Upper lobe of left lung (tissue), 6 donors: Measurements from ENCODE around the gene ILF2. TPM values are rescaled to one million over a fixed set of nuclear protein-coding genes. Genes with fewer than 3 reads are reported as not detected.
A peak's percentile ranks its signal among the peaks of the same experiment; 100 is the strongest.

Source experiments
- ATAC-seq, 2 donors: fragments of 200-7000 bp; cut with Tn5 transposase; one replicate each; pipeline ENCODE4 v1.9.1; 2022; ENCODE audit warnings: mild to moderate bottlenecking in 2 of 2, moderate library complexity in 2 of 2; ENCODE audit not compliant: low FRiP score in 2 of 2
- DNase-seq, 2 donors: peaks; one replicate each; pipeline ENCODE4 v3.0.0-alpha.2; 2019 to 2020
- H3K27ac ChIP-seq, 4 donors: fragments of 200-600 bp; sonication (generic); one replicate each; pipeline ENCODE4 v1.5.1; 2016 to 2019
- H3K27me3 ChIP-seq, 4 donors: fragments of 200-600 bp; sonication (generic); one replicate each; pipeline ENCODE4 v1.5.1; 2017 to 2019
- H3K36me3 ChIP-seq, 4 donors: fragments of 200-600 bp; sonication (generic); one replicate each; pipeline ENCODE4 v1.5.1; 2016 to 2019
- H3K4me1 ChIP-seq, 4 donors: fragments of 200-600 bp; sonication (generic); one replicate each; pipeline ENCODE4 v1.5.1; 2018 to 2019
- H3K4me3 ChIP-seq, 4 donors: fragments of 200-600 bp; sonication (generic); one replicate each; pipeline ENCODE4 v1.5.1; 2017 to 2019; ENCODE audit warnings: mild to moderate bottlenecking in 2 of 4, moderate library complexity in 1 of 4
- H3K9me3 ChIP-seq, 4 donors: fragments of 200-600 bp; sonication (generic); one replicate each; pipeline ENCODE4 v1.5.1; 2018 to 2019
- CTCF ChIP-seq, 6 experiments: fragments of 450-650 bp in 4 of 6; fragments of 200-600 bp in 2 of 6; sonication (generic) in 2 of 6; IDR thresholded peaks; one replicate each; pipeline ENCODE4 v1.5.1; 2016 to 2019; ENCODE audit warnings: antibody characterized with exemption in 6 of 6
- EP300 ChIP-seq, 4 donors: sonication (generic); formaldehyde crosslinking; IDR thresholded peaks; one replicate each; pipeline ENCODE4 v1.5.1; 2017; ENCODE audit warnings: antibody characterized with exemption in 4 of 4, control low read depth in 2 of 4
- POLR2A ChIP-seq, 4 donors: fragments of 450-650 bp; IDR thresholded peaks; one replicate each; pipeline ENCODE4 v1.5.1; 2016 to 2017; ENCODE audit warnings: antibody characterized with exemption in 4 of 4, mild to moderate bottlenecking in 2 of 4
- POLR2AphosphoS5 ChIP-seq, 2 donors: sonication (generic); formaldehyde crosslinking; IDR thresholded peaks; one replicate each; pipeline ENCODE4 v1.5.1; 2017; ENCODE audit warnings: antibody characterized with exemption in 2 of 2
- WGBS, 2 donors: methylation state at CpG; one replicate each; pipeline ENCODE4 v1.1.5; 2017 to 2018; 5-methylcytosine and 5-hydroxymethylcytosine counted together
- total RNA-seq, 6 donors: library from RNA; depleted of rRNA in 4 of 6; stranded (reverse); fragments of >200 nt in 4 of 6; gene quantifications; one replicate each; pipeline versions ENCODE4 v1.1.0 to v1.2.1, GENCODE V29; 2016 to 2021
- donor health status: DM: no; HTN: no; CAD: no; lungs with moderate emphysema.
- donor health status: DM: no; HTN: yes; CAD: no; lungs with severe emphysema.

The ILF2 gene
- total RNA-seq, 6 donors from 2014 or later: 21.0 to 120 (median 75.8) TPM

GRCh38 chr1:153616917-153617311 is 53.9 kb downstream of the ILF2 start:
- H3K27ac ChIP-seq: peak overlapping the region; percentile 58 to 86 (median 76)
- DNase-seq: peak in 1 of 2 donors; percentile 75
- WGBS, 2 donors: 63 to 72% methylated on average over 4 to 5 of the region's 5 CpGs
- no peaks in the 10 kb centered on the region for H3K9me3 ChIP-seq
- peaks cover 20 to 47% (median 36%) of the 10 kb centered on the region in 4 donors for H3K4me1 ChIP-seq
- H3K36me3 ChIP-seq: peaks cover 0 to 8% (median 6%) of the 10 kb centered on the region in 4 donors
- peak in 1 of 2 donors; percentile 54 for ATAC-seq
- TF ChIP-seq POLR2A (IDR thresholded peaks at IDR 0.05) (no peak), CTCF (IDR thresholded peaks at IDR 0.05) (no peak), EP300 (IDR thresholded peaks at IDR 0.05) (no peak), POLR2AphosphoS5 (IDR thresholded peaks at IDR 0.05) (no peak)
- H3K4me3 ChIP-seq: no peak overlapping the region
- no peaks in the 10 kb centered on the region for H3K27me3 ChIP-seq

GRCh38 chr1:153616144-153616916 is 54.5 kb downstream of the ILF2 start, which contains the start of gene S100A14:
Gene S100A14 (minus strand): TSS chr1:153616325. CDS start chr1:153615858, 467 bp downstream.
- Histone ChIP-seq H3K27me3 (no peaks in the 10 kb centered on the region), H3K36me3 (peaks cover 0 to 8% (median 6%) of the 10 kb centered on the region in 4 donors), H3K4me3 (peak within 1 kb of the TSS in 3 of 4 donors; percentile 17 to 46 (median 40)), H3K4me1 (peaks cover 22 to 50% (median 39%) of the 10 kb centered on the region in 4 donors), H3K9me3 (no peaks in the 10 kb centered on the region), H3K27ac (peak within 1 kb of the TSS; percentile 58 to 86 (median 76))
- ATAC-seq (peak; percentile 67 to 88), DNase-seq (peak in 1 of 2 donors; percentile 94)
- TF ChIP-seq POLR2A (IDR thresholded peaks at IDR 0.05): peak in 2 of 4 donors; percentile 36 to 46
- peak; percentile 23 to 78 for TF ChIP-seq POLR2AphosphoS5 (IDR thresholded peaks at IDR 0.05)
- TF ChIP-seq EP300 (IDR thresholded peaks at IDR 0.05): no peak
- WGBS, 2 donors: 46 to 52% methylated on average over 8 to 10 of the region's 10 CpGs

GRCh38 chr1:153615406-153615805 is 55.4 kb downstream of the ILF2 start:
- Histone ChIP-seq H3K27me3 (no peaks in the 10 kb centered on the region), H3K9me3 (no peaks in the 10 kb centered on the region), H3K4me3 (peak overlapping the region in 3 of 4 donors; percentile 17 to 46 (median 40)), H3K27ac (peak overlapping the region; percentile 58 to 86 (median 76)), H3K4me1 (peaks cover 32 to 60% (median 49%) of the 10 kb centered on the region in 4 donors), H3K36me3 (peaks cover 0 to 8% (median 6%) of the 10 kb centered on the region in 4 donors)
- no peak for TF ChIP-seq POLR2AphosphoS5 (IDR thresholded peaks at IDR 0.05)
- TF ChIP-seq EP300 (IDR thresholded peaks at IDR 0.05): no peak
- TF ChIP-seq CTCF (IDR thresholded peaks at IDR 0.05): no peak
- no peak for TF ChIP-seq POLR2A (IDR thresholded peaks at IDR 0.05)
- DNase-seq: no peak
- 100% methylated on average over 2 of the region's 2 CpGs; no CpG with 5 or more reads in 1 of the 2 donors for WGBS, 2 donors
- ATAC-seq: no peak

- H3K36me3 ChIP-seq: peaks cover 0 to 7% (median 5%) of the 10 kb centered on the region in 4 donors
- TF ChIP-seq CTCF (IDR thresholded peaks at IDR 0.05) (no peak), POLR2A (IDR thresholded peaks at IDR 0.05) (no peak), EP300 (IDR thresholded peaks at IDR 0.05) (no peak), POLR2AphosphoS5 (IDR thresholded peaks at IDR 0.05) (no peak)
- no peaks in the 10 kb centered on the region for H3K27me3 ChIP-seq
- no peak for DNase-seq
- H3K4me3 ChIP-seq: peak overlapping the region in 3 of 4 donors; percentile 17 to 46 (median 40)
- peak overlapping the region in 2 of 4 donors; percentile 64 to 86 for H3K27ac ChIP-seq
- H3K9me3 ChIP-seq: no peaks in the 10 kb centered on the region
- ATAC-seq: no peak
- H3K4me1 ChIP-seq: peaks cover 37 to 65% (median 54%) of the 10 kb centered on the region in 4 donors
- WGBS, 2 donors: 84 to 95% methylated on average over 3 to 7 of the region's 7 CpGs
Measured at GRCh38 chr1:153614906-153615305, 55.9 kb downstream of the ILF2 start.

DNA sequence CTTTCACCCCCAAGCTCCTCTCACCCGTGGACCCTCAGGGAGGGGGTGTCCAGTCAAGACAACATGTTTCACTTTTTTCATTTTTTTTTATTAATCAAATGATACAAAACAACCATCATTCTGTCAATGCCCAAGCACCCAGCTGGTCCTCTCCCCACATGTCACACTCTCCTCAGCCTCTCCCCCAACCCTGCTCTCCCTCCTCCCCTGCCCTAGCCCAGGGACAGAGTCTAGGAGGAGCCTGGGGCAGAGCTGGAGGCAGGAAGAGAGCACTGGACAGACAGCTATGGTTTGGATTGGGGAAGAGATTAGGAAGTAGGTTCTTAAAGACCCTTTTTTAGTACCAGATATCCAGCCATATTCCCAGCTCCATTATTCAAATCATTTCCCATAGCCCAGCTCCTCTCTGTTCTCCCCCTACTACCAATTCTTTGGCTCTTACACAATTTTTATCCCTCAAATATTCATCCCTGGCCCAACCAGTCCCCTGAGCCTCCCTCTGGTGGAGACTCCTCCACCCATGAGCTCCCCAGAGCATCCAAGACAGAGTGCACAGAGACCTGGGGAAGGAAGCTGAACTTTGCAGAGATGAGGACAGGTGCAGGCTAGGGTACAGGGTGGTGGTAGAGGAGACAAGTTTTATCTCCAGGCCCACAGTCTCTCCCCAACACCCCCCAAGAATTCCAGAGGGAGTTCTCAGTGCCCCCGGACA is 56.4 kb downstream of the ILF2 start:
- H3K4me1 ChIP-seq: peaks cover 42 to 70% (median 59%) of the 10 kb centered on the region in 4 donors
- no peak for DNase-seq

More for the DNA sequence above, 56.4 kb downstream of the ILF2 start:
- Histone ChIP-seq H3K9me3 (no peaks in the 10 kb centered on the region), H3K27ac (peak overlapping the region in 3 of 4 donors; percentile 7 to 99 (median 86)), H3K36me3 (peaks cover 0 to 7% (median 2%) of the 10 kb centered on the region in 4 donors), H3K4me3 (peak overlapping the region in 3 of 4 donors; percentile 17 to 46 (median 40)), H3K27me3 (no peaks in the 10 kb centered on the region)
- 76 to 77% methylated on average over 2 of the region's 2 CpGs for WGBS, 2 donors
- TF ChIP-seq POLR2A (IDR thresholded peaks at IDR 0.05) (no peak), CTCF (IDR thresholded peaks at IDR 0.05) (no peak), POLR2AphosphoS5 (IDR thresholded peaks at IDR 0.05) (no peak), EP300 (IDR thresholded peaks at IDR 0.05) (no peak)
- no peak for ATAC-seq
